GM18508 (cell line): ENCODE results near the gene ANK3.

Source experiments
- ATAC-seq: cut with Tn5 transposase; IDR thresholded peaks from one replicate; pipeline ENCODE4 v1.9.1; 2021; ENCODE audit warnings: moderate number of reproducible peaks; ENCODE audit not compliant: insufficient read depth, unreplicated experiment

ANK3 gene

DNA sequence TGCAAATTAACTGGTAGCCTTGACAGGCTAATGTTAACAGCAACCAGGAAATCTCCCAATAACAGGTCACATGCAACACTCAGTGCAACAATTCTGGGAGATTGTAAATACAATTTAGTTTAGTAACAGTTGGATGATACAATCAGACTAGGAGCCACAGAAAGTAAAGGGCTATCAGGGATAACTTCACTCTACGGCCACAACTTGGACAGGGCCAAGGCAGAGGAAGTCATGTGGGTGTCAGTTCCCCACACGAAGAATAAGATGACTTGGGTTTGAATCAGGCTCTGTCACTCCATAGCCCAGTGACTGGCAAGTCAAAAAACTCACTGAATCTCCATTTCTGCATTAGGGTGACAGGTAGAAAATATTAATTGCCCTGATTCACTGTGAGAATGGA, 266.0 kb downstream of the ANK3 start:
- ATAC-seq, result no peak

DNA sequence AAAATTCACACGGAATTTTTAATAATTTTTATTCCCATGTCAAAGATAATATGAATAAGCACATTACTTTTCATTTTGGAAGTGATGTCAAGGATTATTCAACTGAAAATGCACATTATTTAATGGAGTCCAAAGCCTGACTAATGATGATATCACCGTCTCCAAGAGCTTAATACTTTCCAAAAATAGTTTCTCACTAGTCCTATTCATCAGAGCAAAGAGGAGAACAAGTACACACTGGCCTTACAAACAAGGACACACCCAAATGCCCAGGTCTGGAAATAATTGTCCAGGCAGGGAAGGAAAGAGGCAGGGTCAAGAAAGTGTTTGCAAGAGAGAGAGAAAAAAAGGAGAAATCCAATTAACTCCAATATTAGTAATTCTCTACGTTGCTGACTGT, 266.5 kb downstream of the ANK3 start:
- no peak for ATAC-seq

DNA sequence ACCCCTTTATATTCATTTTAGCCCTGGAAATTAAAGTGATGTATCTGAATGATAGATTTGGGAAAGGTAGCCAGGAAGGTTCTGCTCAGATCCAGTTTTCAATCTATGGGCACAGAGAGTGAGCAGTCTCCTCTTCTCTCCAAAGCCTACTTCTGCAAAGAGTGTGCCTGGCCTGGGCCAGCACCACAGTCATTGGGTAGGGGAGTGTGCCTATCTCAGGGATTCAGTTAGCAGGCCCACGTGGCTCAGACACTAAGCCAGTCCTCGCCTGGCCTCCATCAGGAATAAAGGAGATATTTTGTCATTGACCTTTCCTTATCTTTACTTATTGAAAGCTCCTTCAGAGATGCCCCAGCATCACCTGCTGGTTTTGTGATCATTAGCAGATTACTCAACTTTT, 267.5 kb downstream of the ANK3 start:
- ATAC-seq, result no peak

DNA sequence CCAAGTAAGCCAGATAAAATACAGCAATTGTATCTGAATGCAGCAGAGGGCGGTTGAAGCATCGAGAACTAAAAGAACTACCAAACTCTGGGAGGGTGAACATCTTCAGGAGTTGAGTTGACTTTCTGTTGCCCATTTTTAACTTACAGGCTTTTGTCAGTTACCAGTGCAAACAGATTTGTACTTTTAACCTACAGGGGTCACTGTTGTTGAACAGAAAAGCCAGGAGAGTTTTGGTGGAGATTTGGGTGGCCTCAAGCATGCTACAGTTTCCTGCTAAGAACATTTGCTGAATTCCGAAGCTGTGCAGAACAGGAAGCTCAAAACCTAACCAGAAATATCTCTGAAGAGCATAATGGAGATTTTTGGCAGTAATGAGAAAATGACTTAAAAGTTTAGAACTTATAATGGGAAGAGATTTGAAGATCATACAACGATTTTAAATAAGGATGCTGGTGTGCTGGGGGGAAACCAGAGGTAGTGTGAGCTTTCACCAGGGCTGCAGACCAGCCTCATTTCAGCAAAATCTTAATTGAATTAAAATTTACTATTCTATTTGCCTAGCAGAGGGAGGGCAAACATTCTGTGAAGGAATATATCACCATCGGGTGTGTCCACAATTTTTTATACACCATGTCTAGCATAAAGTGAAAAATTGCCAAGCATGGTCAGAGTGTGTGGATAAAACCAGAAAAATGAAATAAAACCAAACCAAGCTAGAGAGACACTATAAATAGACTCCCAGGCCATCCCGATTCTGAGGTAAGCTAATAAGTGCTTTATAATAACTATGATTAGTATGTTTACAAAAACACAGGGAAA, 274.7 kb downstream of the ANK3 start:
- peak; percentile 86 for ATAC-seq

DNA sequence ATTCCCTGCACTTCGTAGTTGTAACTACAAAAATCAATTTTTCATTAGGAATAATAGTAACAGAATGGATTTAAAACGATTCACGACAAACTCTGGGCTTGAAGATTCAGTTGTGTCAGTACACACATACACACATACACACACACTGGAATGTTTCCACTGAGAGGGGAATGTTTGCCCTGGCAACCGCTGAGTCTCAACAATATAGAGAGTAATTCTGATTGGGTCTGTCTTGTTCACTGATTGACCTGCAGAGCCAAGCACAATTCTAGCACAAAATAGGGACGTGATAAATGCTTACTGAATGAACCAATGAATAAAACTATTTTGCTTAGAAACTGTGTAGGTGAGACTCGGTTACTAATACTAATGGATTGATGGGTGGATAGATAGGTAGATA, 278.9 kb downstream of the ANK3 start:
- ATAC-seq, result no peak

DNA sequence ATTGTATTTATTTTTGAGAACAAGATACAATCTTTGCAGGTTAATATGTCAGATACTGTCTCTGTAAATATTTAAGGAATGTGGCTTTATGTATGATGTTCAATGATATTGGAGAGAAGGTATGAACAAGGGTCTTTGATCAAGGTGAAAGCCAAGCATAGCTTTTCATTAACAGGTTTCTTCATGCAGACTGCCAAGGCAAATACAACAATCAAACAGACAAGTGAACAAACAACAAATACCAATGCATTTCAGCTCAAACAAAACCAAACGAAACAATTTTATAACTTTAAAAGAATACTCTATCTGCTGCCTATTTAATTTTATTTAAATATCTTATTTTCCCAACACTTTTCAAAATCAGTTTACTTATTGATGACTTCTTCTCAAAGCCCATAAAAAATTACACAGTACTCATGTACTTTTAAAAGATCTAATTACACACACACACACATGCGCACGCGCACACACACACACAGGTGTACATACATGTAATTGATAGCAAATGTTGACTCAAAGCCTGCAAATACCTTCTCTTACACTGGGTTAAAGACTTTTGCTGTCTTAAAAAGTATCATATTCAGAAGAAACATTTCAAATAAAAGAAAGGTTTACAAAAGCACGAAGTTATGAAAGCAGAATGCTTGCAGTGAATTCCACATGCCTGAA, 282.2 kb downstream of the ANK3 start:
- no peak for ATAC-seq

DNA sequence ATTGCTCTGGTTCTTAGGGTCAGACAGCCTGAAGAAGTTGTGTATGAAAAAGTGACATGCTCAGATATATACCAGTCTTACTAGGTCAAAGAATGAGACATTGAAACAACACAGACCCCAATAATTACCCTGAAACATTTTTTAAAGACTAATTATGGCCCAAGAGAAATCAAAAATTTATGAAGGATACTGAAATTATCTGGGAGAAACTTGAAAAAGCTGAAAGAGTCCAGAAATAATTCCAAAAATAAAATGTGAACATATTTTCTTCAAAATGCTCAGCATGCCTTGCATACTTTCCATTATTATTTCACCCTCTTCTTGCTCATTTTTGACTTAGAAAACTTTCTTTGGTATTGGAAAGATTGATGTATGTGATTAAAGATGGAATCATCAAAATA, 284.4 kb downstream of the ANK3 start:
- ATAC-seq, result no peak

DNA sequence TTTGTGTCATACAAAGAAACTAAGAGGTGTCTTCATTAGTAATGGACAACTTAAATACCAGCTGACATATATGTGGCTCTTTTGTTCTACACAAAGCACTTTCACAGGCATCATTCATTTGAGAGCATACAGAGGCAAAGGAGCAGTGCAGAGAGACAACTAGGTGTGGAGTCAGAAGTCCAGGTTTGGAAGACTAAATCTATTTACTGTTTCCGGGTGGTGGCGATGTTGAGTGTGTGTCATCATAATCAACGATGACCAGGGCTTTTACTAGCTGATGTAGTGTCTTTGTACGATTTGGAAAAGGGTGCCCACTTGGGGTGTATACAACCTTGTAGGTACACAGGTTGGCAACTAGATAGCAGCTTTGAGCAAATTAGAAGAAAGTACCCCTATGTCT, 287.9 kb downstream of the ANK3 start:
- ATAC-seq, result no peak

DNA sequence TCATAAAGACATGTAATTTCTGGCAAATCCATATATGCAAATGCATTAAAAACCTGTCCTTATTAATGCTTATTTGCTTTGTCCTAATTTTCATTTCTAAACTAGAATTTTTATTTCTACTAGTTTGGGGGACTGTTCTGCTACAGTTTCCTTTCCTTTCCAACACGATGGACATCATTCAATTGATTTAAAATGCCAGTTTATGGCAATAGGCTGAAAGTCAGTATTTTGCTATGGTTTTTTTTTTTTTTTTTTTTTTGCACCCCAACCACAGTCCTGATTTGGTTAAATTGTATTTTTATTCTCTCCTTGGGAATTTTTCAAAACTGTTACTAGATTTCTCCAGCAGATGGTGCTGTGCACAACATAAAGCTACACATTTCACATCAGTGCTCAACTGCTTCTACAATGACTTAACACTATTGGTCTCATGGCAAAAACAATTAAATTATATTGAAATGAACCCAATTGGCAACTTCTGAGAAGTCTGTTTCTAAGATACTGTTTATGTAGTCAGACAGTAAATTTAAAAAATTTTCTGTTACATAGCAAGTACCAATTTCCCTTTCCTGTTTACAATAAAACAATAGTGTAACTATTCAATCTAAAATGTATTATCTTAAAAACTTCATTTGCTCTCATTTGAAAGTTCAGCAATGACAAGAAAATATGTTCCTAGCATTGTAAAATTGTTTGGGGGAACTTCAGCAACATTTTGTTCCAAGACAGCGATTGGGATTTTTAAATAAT, 289.5 kb downstream of the ANK3 start:
- no peak for ATAC-seq

DNA sequence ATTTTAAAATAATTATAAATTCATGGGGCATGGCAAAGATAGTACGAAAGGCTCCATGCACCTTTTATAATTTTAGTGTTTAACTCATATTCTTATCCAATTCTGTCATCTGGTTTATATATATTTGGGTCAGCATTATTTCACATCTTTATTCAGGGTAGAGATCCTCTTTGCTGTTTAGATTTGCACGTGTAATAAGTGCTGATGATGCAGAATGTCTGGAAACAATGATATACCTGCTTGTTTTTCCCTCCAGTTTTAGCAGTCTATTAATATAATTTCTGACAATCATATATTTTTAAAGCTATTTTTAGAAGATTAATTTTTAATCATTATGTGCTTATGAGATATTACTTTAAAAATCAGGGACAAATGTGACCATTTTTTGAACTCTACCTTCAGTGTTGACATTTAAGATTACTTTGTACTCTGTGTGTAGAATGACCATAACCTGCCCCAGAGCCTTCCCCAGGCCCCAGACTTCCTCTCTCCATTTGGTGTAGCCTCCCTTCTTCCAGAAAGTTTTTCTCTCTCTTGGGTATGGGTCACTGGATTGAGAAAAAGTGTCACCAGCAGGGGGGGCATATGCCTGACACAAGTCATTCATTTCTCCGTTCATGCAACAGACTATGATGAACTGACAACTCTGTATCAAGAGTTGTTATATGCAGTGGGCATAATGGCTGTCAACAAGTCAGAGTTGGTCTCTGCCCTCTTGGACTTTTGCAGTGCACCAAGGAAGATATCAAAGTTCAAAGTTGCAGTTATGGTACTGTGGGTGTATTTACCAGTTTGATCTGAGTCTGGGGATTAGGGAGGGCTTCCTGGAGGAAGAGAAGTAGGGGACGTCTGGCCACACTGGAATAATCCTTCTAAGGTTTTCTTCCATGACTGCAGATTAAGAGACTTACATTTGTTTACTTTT, 290.7 kb downstream of the ANK3 start:
- no peak for ATAC-seq

DNA sequence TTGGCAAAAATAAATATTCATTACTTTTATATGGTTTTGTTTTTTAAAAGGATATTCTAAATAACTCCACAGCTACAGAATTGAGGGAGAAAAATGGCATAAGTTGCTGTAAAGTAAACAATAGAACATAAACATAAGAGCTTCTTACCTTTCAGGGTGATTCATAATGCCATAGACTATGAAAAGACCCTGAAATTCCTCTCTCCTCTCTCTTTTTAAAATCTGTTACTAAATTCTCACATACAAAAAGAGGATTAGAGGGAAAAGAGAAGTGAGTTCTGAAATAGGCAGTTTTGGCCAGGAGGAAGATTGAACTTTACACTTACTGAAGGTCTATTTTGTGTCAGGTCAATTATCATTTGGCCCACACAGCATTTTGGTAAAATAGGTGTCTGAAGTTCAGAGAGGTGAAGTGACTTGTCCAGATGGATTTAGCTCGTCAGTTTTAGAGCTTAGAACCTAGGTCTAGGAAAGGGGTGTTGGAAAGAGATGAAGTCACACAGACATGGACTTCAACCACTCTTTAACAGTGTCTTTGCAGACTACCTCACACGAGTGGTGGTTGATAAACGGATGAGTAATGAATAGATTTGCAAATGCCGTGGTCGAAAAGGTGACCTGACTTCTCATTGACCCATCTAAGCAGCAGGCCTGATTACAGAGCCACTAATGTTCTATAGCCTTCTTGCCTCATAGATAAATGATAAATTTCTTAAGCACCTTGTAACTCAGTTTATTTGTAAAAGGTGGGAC, 292.7 kb downstream of the ANK3 start:
- no peak for ATAC-seq

DNA sequence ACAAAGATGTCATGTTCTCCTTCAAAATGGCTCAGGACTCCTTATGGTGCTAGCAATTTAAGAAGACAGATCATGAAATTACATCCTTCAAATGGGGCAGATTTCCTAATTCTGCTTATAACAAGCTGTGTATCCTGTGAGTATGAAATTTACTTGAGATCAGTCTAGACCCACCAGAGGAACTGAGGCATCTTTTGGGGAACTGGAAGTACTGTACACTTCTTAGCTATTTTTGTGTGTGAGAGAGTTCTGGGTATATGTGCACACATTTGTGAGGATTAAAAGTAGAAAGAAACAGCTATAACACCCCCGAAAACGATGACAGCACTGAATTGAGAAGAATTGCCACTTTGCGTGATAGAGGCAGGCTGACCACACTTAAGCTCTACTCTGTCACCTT, 296.4 kb downstream of the ANK3 start:
- no peak for ATAC-seq

DNA sequence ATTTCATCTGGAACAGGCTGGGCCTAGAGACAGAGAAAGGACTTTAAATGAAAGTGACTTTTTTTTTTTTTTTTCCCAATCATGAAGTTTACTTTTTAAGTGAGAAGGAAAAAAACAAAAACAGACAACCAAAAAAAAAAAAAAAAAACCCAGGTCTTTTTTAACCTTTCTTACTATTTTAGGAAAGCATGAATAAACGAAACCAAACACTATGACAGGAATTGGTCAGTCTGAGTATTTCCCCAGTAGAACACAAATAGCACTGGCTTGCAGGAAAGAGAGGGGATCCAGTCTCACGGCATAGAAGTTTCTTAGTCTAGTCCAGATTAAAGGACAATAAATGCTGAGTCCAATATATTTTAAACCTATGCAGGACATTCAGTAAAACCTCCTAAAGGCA, 302.8 kb downstream of the ANK3 start:
- peak; percentile 89 for ATAC-seq

DNA sequence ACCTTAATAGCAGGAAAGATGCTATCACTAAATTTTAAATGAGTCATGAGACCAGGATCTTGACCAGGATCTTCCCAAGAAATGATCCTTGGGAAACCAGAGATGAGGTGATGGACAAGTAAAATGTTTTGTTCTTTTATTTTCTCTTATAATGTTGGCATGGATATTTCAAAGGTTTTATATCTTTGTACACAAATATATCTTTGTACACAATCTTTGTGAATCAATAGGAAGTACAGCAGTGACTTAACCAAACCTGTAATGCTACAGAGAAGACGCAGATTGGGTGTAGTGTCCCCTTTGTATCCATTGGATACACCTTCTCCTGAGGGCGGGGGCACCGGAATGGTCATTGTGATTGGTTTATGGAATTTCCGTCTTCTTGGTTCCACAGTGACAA, 303.3 kb downstream of the ANK3 start:
- ATAC-seq, result no peak

DNA sequence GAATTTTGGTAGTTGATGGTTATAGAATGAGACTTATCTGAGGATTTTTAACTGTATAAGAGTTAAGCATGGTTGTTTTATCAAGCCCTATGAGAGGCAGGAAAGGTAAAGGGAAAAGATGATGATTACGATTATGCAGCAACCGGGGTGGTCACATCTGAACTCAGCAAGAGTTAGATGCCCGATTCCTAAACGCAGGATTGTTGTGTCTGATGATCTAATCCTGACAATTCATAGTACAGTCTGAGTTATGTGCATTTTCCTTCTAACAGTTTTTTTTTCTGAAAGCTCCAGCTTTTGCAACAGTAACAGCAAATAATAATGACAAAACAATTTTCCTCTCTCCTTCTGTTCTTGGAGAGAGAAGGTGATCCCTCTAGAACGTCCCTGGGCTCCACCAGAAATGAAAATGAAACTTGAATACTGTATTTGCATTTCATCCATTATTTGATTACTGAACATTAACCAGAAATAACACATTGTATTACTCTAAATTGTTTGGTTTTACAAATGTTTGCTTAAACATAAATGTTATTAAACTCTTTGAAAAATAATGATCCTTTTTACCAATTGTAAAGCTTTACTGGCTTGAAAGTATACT, 306.8 kb downstream of the ANK3 start:
- ATAC-seq, result no peak

DNA sequence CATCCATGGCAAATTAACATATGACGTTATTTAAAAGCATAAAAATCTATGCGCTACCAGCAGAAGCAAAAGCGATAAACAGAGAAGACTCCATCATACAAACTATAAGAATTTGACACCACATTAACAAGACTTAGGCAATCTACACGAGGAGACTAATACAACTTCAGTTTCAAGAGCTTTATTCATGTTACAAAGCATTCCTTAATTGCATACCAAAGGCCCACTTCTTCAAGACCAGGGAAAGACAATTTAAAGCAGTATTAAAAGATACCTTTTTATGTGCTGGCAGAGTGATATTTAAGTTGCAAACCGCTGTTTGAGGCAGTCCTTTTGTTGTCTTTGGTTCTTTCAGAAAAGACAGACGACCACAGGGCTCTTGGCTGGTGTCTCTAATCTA, 307.3 kb downstream of the ANK3 start:
- ATAC-seq, result no peak

DNA sequence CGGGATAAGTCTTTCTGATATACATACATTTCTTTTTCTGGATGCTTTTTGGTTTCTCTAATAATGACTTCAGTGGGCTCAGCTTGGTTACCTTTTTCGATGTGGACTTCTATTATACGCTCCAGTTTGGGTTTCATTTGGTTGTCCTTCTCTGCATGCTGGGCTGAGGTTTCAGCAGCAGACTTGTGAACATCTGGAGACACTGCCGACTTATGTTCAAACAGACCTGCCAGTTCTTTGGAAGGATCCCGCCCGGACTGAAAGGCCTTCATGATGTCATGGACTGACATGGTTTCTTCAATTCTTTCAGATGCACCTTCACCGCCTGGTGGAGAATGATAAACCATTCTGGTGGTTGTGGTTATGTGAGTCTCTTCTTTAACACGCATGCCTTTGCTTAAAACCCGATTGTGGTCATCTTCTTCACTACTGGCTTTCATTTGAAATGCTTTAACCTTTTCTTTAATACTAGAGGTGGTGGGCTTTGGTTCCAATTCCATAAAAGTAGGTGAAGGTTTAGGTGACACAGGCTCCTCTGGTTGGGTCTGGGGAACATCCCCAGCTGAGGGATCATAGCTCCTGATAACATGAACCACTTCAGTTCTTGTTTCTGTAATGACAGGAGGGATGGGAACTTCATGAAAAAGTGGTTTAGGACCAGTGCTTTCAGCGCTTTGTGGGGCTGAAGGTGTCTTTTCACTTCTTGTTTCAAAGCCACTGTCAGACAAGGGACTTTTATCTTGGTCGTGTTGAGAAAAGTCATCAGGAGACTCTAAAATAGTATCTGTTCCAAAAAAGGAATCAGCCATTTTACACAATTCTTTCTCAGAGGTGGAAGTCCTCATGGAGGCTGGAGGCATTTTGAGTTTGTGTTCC, 315.7 kb downstream of the ANK3 start:
- peak; percentile 84 for ATAC-seq

DNA sequence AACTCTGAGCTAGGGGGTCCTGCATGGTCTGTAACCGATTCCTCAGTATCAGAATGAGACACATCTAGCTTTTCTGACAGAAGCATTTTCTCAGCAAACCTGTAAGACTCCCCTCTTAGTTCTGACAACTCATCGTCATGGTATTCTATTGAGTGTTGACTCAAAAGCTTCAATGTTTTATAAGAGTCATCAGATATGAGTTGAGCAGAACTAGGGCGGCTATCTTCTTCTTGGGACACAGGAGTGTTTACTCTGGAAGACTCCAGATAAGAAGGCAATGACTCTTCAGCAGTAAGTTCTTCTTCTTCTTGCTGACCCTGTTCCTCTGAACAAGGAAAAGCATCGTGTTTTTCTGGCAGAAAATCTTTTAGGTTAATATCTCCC, 316.3 kb downstream of the ANK3 start:
- ATAC-seq, result no peak
